DMS79 (cell line): ENCODE results near the gene TMEM44.
"Not testable (repeated sequence)": the region's sequence is repeated elsewhere in the genome, so short reads cannot be mapped to it uniquely, and the experiment has no call there.

ENCODE experiments used
- DNase-seq: peaks from one replicate; lab custom pipeline; 2025; lab: John Stamatoyannopoulos, UW

The TMEM44 gene

DNA sequence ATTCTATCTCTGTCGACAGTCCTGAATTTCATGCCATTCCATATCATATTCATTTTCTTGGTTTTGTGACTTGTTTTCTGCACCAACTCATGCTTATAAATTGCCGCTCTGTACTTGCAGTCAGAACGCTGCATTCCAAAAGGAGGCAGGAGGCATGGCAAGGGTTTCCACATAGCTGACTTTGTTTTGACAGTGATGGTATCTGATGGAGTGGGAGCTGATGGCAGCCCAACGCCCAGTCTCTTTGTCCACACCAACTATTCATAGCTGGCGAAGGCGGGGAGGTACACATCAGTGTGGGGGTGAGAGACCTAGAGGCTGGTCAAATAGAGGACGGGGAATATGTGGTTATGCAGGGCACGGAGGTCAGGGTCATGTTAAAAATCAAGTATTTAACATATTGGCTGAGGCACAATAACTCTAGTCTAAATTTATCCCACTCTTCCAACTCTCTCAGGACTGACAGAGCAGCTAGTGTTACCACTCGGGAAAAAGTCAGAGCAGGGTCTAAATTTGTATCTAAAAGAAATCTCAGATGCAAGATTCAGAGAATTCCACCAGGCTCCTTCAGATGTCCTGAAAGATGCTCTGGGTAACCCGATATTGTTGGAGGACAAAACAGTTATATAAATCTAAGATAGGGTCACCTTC is 78.6 kb downstream of the TMEM44 start:
- DNase-seq = no peak

DNA sequence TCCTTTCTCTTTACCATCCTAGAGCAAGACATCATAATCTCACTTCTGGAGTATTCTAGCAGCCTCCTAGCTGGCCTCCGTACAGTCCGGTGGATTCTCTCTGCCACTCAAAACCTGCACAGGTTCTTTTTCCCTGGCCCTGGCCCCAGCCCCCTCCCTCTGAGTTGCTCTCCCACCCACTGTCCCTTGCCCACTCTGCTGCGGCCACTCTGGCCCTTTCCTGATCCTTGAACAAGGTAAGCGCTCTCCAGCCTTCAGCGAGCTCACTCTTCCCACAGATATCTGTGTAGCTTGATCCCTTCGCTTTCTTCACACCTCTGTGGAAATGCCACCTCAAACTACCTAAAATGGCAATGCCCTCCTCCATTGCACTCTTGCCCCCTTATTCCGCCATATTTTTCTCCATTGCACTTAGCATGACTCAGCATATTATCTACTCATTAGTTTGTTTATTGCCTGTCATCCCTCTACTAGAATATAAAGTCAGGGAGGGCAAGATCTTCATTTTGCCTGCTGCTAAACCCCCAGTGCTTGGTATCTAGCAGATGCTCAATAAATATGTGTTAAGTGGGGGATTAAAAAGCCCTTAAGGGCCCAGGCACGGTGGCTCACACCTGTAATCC is 80.8 kb downstream of the TMEM44 start:
- DNase-seq = no peak

DNA sequence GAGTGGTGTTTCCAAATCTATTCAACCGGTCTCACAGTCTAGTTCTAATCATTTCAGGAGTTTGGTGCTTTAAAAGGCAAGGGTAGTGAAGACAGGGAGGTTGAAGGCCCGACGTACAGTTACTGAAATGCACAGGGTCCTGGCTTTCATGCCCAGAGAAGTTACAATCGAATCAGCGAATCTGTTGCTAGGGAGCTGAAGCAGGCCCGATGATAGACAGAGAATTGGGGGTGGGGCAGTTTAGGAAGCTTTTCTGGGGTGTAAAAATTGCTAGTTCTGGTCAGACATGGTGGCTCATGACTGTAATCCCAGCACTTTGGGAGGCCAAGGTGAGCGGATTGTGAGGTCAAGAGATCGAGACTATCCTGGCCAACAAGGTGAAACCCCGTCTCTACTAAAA is 83.4 kb downstream of the TMEM44 start:
- DNase-seq = no peak

DNA sequence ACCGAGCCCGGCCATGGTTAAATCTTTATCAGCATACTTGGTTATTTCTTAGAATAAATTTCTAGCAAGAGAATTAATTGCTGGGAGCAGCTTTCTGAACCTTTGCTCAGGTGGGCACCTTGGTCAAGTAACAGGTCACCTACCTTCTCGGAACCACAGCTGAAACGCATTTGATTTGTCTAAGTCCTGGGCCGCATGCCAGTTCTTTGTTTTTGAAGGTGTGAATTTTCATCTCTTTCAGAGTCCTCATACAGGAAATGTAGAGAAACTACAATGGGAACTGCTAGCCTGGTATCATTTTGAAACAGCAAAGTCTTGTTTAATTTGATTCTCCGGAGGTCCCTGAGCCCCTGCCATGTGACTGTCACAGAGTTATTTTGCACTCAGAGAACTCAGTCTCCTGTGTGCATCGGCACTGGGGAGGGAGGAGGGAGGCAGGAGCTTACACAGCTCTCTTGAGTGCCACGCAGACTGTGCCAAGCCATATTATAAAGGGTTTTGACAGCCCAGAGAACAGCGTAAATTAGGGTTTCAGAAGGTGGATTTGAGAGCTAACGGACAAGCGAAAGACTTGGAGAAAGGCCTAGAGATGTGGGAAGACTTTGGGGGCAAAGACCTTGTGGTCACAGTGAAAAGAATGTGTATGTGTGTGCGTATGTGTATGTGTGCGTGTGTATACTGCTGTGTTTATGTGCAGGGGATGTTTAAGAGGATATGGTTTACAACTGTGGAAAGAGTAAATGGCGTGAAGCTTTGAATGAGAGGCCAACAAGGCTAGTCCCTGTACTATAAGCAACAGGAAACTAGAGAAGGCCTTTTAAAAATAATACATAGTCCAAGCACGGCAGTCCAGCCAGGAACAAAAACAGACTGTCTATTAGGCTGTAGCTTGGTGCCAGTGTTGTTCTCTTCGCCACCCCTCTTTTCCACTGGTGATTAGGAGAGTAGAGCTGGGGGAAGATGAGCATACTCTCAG is 84.6 kb downstream of the TMEM44 start:
- no peak for DNase-seq

DNA sequence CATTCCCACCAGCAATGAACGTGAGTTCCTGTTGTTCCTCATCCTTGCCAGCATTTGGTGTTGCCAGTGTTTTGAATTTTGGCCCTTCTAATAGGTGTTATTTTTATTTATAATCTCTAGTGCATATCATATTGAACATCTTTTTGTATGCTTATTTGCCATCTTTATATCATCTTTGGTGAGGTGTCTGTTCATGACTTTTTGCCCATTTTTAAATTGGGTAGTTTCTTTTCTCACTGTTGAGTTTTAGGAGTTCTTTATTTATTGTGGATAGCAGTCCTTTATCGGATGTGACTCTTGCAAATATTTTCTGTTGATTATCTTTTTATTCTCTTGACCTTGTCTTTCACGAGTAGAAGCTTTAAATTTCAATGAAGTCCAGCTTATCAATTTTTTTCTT is 86.2 kb downstream of the TMEM44 start:
- no peak for DNase-seq

DNA sequence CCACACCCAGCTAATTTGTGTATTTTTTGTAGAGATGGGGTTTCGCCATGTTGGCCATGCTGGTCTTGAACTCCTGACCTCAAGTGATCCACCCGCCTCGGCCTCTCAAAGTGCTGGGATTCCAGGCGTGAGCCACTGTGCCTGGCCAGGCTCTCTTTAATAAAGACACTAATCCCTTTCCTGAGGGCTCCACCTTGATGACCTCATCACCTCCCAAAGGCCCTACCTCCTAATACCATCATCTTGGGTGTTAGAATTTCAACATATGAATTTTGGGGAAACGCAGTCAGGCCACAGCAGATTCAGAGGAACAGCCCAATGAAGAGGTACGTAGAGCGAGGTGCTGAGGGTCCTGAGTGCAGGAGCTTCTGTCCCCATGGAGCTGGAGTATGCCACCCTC is 87.7 kb downstream of the TMEM44 start:
- DNase-seq = not testable (repeated sequence)

DNA sequence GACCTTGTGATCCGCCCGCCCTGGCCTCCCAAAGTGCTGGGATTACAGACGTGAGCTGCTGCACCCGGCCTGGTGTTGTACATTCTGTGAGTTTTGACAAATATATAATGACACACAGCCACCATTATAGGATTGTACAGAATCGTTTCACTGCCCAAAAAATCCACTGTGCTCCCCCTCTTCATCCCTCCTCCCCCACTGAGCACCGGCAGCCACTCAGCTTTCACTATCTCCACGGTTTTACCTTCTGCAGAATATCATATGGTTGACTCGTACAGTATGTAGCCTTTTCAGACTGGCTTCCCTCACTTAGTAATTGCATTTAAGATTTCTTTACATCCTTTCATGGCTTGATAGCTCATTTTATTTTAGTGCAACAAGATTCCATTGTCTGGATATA is 89.7 kb downstream of the TMEM44 start:
- DNase-seq = no peak

DNA sequence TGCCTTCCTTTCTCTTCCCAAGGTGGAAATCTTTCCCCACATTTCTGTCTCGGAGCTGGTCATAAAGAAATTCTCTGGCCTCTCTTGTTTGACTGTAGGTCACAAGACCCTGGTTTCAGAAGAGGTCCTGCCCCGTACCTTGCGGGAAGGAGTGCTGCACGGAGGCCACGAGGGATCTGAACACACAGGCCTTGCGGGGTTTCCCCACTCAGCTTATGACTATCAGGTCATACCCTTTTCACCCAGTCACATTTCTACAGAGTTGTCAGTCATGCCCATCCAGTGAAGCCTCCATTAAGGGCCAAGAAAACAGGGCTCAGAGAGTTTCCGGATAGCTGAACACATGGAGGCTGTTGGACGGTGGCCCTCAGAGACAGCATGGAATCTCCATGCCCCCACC is 91.7 kb downstream of the TMEM44 start:
- no peak for DNase-seq

DNA sequence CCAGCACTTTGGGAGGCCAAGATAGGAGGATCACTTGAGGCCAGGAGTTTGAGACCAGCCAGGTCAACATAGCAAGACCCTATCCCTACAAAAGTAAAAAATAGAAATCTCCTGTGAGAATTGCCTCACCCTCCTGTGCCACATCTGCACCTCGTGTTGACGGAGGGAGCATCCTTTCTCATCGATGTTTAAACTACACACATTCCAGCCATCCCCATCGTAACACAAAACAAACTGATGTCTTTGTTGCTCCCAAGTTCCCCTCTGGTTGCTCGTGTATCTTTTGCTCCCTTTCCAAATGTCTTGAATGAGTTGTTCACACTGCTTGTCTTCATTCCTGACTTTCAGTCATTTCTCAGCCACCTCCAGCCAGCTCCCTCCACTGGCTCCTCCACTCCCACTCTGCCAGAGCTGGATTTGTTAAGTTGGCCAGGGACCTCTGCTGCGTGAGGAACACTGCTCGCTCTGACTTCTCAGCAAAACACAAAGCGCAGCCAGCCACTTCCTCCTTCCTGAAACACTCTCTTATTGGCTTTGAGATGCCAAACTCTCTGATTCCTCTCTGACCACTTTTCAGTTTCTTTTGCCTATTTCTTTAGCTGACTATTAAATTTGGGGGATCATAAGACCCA is 92.8 kb downstream of the TMEM44 start:
- DNase-seq = no peak

DNA sequence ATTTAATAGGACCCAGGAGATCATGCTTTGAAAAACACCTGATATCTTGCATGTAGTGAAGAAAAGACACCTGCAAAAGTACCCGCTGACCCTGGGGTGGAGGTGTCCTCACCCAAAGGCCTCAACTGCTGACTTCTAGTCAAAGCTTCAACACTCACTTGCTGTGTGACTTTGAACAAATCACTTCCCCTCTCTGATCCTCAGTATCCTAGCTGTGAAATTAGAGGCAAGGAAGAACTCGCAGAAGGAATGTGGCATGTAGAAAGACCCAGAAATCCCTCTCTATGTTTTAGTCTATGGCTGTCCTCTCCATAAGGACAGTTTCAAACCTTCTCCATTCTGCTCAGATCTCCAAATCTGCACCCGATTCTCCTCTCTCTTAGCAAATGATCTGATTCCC is 93.7 kb downstream of the TMEM44 start:
- DNase-seq = no peak

DNA sequence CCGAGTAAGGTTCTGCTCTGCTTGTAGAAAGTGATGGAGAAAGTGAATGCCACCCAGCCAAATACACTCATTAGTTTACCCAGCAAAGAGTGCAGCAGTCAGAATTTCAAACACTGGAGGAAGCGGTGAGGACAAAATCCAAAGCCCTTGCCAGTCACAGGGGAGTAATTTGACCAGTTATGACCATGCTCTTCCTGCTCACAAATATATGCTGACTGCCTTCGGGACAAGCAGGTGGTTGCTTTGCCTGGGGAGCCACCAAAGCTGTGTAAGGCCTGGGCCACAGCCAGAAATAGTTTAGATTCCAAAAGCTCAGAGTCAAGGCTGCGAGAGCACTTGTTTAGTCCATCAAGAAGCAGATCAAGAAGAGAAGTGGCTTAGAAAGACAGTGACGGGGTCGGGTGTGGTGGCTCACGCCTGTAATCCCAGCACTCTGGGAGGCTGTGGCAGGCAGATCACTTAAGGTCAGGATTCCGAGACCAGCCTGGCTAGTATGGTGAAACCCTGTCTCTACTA is 95.4 kb downstream of the TMEM44 start:
- DNase-seq = peak; percentile 60
